GM23248 (cell line): ENCODE measurements around the gene MAN1C1. TPM values are rescaled to one million over a fixed set of nuclear protein-coding genes. Genes with fewer than 3 reads are reported as not detected.

Source experiments
- DNase-seq: peaks from one replicate; pipeline ENCODE4 v3.0.0-alpha.2; 2015
- H2AFZ ChIP-seq: fragments of 200-600 bp; sonication (generic); 2 replicates; pipeline ENCODE4 v1.6.1; 2016; ENCODE audit warnings: antibody characterized with exemption
- H3F3A ChIP-seq: fragments of 200-600 bp; sonication (generic); 2 replicates; pipeline ENCODE4 v1.6.1; 2016; ENCODE audit warnings: mild to moderate bottlenecking, antibody characterized with exemption, mixed run types; ENCODE audit not compliant: insufficient read depth
- H3K27ac ChIP-seq: fragments of 200-600 bp; sonication (generic); 2 replicates; pipeline ENCODE4 v1.5.1; 2016; ENCODE audit warnings: mild to moderate bottlenecking
- H3K27me3 ChIP-seq: fragments of 200-600 bp; sonication (generic); replicated peaks from 2 replicates; pipeline ENCODE4 v1.6.1; 2016; ENCODE audit warnings: mild to moderate bottlenecking; ENCODE audit not compliant: insufficient read depth
- H3K36me3 ChIP-seq: fragments of 200-600 bp; sonication (generic); 2 replicates; pipeline ENCODE4 v1.6.1; 2016; ENCODE audit warnings: low read depth, mild to moderate bottlenecking
- H3K4me1 ChIP-seq: fragments of 200-600 bp; sonication (generic); 2 replicates; pipeline ENCODE4 v1.6.1; 2016; ENCODE audit warnings: mild to moderate bottlenecking; ENCODE audit not compliant: insufficient read depth
- H3K4me2 ChIP-seq: fragments of 200-600 bp; sonication (generic); one replicate; pipeline ENCODE4 v1.6.1; 2016; ENCODE audit warnings: mild to moderate bottlenecking; ENCODE audit not compliant: unreplicated experiment
- H3K4me3 ChIP-seq: fragments of 200-600 bp; sonication (generic); 2 replicates; pipeline ENCODE4 v1.5.1; 2016; ENCODE audit warnings: mild to moderate bottlenecking
- H3K79me2 ChIP-seq: fragments of 200-600 bp; sonication (generic); 2 replicates; pipeline ENCODE4 v1.6.1; 2016; ENCODE audit warnings: mild to moderate bottlenecking; ENCODE audit not compliant: insufficient read depth
- H3K9ac ChIP-seq: fragments of 200-600 bp; sonication (generic); 2 replicates; pipeline ENCODE4 v1.6.1; 2016; ENCODE audit warnings: mild to moderate bottlenecking
- H3K9me2 ChIP-seq: fragments of 200-600 bp; sonication (generic); 2 replicates; pipeline ENCODE4 v1.6.1; 2016; ENCODE audit warnings: mixed run types, mild to moderate bottlenecking, moderate library complexity; ENCODE audit not compliant: insufficient read depth
- H3K9me3 ChIP-seq: fragments of 200-600 bp; sonication (generic); one replicate; pipeline ENCODE4 v1.6.1; 2017; ENCODE audit warnings: low read depth
- H4K20me1 ChIP-seq: fragments of 200-600 bp; sonication (generic); 2 replicates; pipeline ENCODE4 v1.6.0; 2016; ENCODE audit not compliant: insufficient read depth
- EZH2 ChIP-seq: fragments of 200-600 bp; sonication (generic); IDR thresholded peaks from 2 replicates; pipeline ENCODE4 v1.6.1; 2018; ENCODE audit warnings: antibody characterized with exemption, mild to moderate bottlenecking; ENCODE audit not compliant: insufficient read depth, poor library complexity, severe bottlenecking
- EZH2phosphoT487 ChIP-seq: fragments of 200-600 bp; sonication (generic); IDR thresholded peaks from 2 replicates; pipeline ENCODE4 v1.6.1; 2018; ENCODE audit warnings: antibody characterized with exemption, moderate library complexity, mild to moderate bottlenecking, low read depth; ENCODE audit not compliant: insufficient read depth
- WGBS, 2 experiments: methylation state at CpG; one replicate each; pipeline ENCODE4 v1.1.6; 2015 to 2017; ENCODE audit warnings: low lambda C conversion rate in 2 of 2, low coverage in 1 of 2; ENCODE audit errors: missing lambda C conversion rate in 2 of 2; 5-methylcytosine and 5-hydroxymethylcytosine counted together
- in situ Hi-C: fragments of 300-500 bp; cut with MboI; formaldehyde crosslinking; loops from 2 replicates; pipeline ENCODE4 v1.15.0; 2020
- polyA plus RNA-seq: library from polyadenylated mRNA; unstranded; fragments of >200 nt; fragmentation: Nextera tagmentation; extraction: Ambion mirVana; gene quantifications from 2 replicates; pipeline ENCODE4 v1.2.1, GENCODE V29; 2016
- total RNA-seq: library from RNA; depleted of rRNA; stranded (reverse); fragments of >200 nt; shearing (Covaris generic); gene quantifications from 2 replicates; pipeline ENCODE4 v1.2.3, GENCODE V29; 2014

MAN1C1 gene
- total and polyA plus RNA-seq, 2 experiments from 2014 or later = 0.29 to 1.1 TPM

DNA sequence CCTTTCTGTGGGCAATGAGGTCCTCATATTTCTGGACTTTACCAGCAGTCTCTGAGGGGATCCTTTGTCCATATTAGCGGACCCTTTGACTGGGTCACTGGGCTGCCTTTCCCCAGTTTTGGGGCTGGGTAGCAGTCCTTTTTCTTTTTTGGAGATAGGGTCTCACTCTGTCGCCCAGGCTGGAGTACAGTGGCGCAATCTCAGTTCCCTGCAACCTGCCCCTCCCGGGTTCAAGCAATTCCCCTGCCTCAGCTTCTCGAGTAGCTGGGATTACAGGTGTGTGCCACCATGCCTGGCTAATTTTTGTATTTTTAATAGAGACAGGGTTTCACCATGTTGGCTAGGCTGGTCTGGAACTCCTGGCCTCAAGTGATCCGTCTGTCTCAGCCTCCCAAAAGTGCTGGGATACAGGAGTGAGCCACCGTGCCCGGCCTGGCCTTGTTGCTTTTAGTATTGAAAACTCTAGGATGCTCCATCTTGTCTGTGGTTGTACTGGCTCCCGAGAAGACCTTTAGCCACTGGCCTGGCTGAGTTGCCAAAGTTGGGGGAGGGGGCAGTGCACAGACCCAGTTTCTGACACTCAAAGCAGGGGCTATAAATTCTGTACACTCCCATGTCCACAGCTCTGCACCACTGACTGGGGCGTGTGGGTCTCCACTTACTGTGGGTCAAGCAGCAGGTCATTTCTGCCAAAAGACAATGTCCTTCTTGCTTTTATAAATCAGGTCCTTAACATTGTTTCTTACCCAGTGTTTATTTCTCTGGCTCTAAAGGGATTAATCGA is 33.1 kb downstream of the MAN1C1 start:
- in situ Hi-C loops = no loop called here

DNA sequence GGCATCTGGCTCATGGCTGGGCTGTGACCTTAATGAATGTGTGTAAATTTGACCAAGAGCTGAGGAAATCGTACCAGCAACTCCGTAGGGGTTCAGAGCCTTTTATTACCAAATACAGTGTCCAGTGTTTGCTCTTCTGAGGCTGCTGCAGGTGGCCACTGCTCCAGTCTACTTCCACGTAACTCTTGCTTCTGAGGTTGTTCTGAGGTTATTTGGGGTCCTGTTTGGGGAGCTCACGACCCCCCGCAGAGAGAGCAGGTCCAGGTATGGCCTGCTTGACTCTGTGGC is 33.6 kb downstream of the MAN1C1 start:
- H4K20me1 ChIP-seq = no peaks in the 10 kb centered on the region
- H3F3A ChIP-seq = no peaks in the 10 kb centered on the region
- TF ChIP-seq EZH2phosphoT487 (no peak), EZH2 (no peak)
- no peak overlapping the region for H3K9ac ChIP-seq
- H3K4me2 ChIP-seq = no peak overlapping the region
- H3K9me2 ChIP-seq = no peaks in the 10 kb centered on the region
- in situ Hi-C loops = no loop called here
- no peaks in the 10 kb centered on the region for H3K4me1 ChIP-seq
- H3K9me3 ChIP-seq = no peaks in the 10 kb centered on the region
- no peak overlapping the region for H2AFZ ChIP-seq
- DNase-seq = no peak
- no peaks in the 10 kb centered on the region for H3K79me2 ChIP-seq
- H3K27me3 ChIP-seq = peaks cover 8% of the 10 kb centered on the region; the same call in 1 of the 2 replicates
- H3K4me3 ChIP-seq = no peak overlapping the region
- WGBS, 2 experiments = 79 to 86% methylated on average over 5 of the region's 5 CpGs
- H3K36me3 ChIP-seq = no peaks in the 10 kb centered on the region
- no peak overlapping the region for H3K27ac ChIP-seq

More for the DNA sequence above, 33.1 kb downstream of the MAN1C1 start:
- H3K9me3 ChIP-seq = no peaks in the 10 kb centered on the region
- TF ChIP-seq EZH2 (no peak), EZH2phosphoT487 (no peak)
- no peak overlapping the region for H3K9ac ChIP-seq
- WGBS, 2 experiments = 75% methylated on average over 11 of the region's 11 CpGs
- H4K20me1 ChIP-seq = no peaks in the 10 kb centered on the region
- no peak for DNase-seq
- H3K79me2 ChIP-seq = no peaks in the 10 kb centered on the region
- H3K4me1 ChIP-seq = no peaks in the 10 kb centered on the region
- H3F3A ChIP-seq = no peaks in the 10 kb centered on the region
- no peak overlapping the region for H3K4me3 ChIP-seq
- no peaks in the 10 kb centered on the region for H3K9me2 ChIP-seq
- no peaks in the 10 kb centered on the region for H3K36me3 ChIP-seq
- H2AFZ ChIP-seq = no peak overlapping the region
- H3K27me3 ChIP-seq = peaks cover 13% of the 10 kb centered on the region; the same call in 1 of the 2 replicates
- H3K27ac ChIP-seq = no peak overlapping the region
- no peak overlapping the region for H3K4me2 ChIP-seq

DNA sequence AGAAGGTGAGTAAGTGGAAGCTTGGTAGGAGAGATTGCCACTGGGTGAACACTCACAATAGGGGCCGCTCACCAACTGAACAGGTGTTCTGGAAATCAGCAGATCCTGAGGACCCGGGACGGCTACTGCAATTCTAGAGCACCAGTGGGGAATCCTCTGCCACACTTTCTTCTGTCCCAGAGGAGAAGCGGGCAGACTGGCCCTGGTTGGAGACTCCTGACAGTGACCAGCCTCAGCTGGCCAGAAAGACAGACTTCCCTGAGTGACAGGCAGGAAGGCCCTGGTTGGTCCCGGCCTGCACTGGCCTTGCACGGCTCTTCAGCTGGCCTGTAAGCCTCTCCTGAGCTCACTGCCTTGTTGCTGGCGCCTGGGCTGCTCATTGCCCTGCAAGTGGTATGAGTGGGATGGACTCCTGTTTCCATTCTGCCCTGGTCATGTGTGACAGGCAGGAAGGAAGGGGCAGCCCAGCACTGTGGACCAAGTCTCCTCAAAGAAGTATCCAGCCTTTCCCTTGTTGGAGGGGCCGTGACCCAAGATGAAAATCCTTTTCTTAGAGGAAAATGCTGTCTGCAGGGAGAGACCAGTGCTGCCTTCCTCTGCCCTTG is 34.5 kb downstream of the MAN1C1 start:
- in situ Hi-C loops = no loop called here
- peaks cover 8% of the 10 kb centered on the region; the same call in 1 of the 2 replicates for H3K27me3 ChIP-seq
- no peaks in the 10 kb centered on the region for H3K36me3 ChIP-seq
- no peaks in the 10 kb centered on the region for H3F3A ChIP-seq
- H3K9ac ChIP-seq = no peak overlapping the region
- no peaks in the 10 kb centered on the region for H4K20me1 ChIP-seq
- no peak overlapping the region for H2AFZ ChIP-seq
- H3K4me3 ChIP-seq = no peak overlapping the region
- no peak for DNase-seq
- no peak overlapping the region for H3K4me2 ChIP-seq
- 88 to 92% methylated on average over 8 of the region's 8 CpGs for WGBS, 2 experiments
- TF ChIP-seq EZH2 (no peak), EZH2phosphoT487 (no peak)
- no peaks in the 10 kb centered on the region for H3K79me2 ChIP-seq
- H3K4me1 ChIP-seq = no peaks in the 10 kb centered on the region
- no peaks in the 10 kb centered on the region for H3K9me2 ChIP-seq
- no peak overlapping the region for H3K27ac ChIP-seq
- H3K9me3 ChIP-seq = no peaks in the 10 kb centered on the region

DNA sequence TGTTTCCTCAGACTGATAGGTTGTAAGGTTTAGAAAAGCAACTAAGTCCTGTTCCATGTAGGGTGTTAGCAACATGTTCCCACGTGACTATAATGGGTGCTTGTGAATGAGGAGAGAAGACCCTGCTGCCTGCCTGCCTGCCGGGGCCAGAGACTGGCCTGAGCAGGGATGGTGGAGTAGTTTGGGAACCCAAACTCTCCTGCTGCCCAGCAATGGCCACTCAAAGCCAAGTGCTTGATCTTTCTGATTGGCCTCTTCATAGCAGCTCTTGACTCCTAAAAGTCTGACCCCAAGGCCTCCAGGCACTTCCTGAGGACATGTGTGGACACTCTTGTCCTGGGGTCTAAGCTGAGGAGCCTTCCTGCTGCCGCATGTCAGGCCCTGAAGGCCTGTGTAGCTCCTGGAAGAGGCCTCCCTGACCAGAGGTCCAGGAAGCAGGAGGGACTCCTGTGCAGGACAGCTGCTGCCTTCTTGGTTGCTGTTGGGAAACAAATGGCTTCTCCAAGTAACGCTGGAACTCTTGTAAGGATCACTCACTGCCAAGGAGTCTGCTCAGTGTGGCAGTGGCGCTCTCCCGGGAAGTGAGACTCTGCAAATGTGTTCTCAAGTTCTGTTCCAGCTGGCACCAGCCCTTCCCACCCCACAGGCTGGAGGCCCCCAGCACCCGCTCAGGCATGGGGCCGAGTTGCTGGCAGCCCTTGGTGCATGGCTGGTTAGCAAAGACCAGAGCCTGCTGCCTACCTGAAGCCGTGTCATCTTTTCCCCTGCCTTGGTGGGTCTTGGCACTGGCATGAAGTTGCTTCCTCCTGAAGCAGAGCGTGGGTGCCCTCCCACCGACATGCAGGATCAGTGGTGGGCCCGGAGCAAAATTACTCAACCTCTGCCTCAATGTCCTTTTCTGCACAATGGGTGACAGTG is 35.5 kb downstream of the MAN1C1 start:
- Histone ChIP-seq H3K4me1 (no peaks in the 10 kb centered on the region), H3K27ac (no peak overlapping the region), H3K9ac (no peak overlapping the region), H3K9me2 (no peaks in the 10 kb centered on the region), H3K9me3 (no peaks in the 10 kb centered on the region), H4K20me1 (no peaks in the 10 kb centered on the region), H3K4me3 (no peak overlapping the region), H2AFZ (no peak overlapping the region), H3K27me3 (peaks cover 8% of the 10 kb centered on the region; the same call in 1 of the 2 replicates), H3K4me2 (no peak overlapping the region), H3K79me2 (no peaks in the 10 kb centered on the region), H3F3A (no peaks in the 10 kb centered on the region), H3K36me3 (no peaks in the 10 kb centered on the region)
- TF ChIP-seq EZH2 (no peak), EZH2phosphoT487 (no peak)
- in situ Hi-C loops = no loop called here
- no peak for DNase-seq
- 64 to 73% methylated on average over 12 of the region's 12 CpGs for WGBS, 2 experiments
